ENCODE measurements around the gene SPEF1.
"Not testable (repeated sequence)": the region's sequence is repeated elsewhere in the genome, so short reads cannot be mapped to it uniquely, and the experiment has no call there.

Gene SPEF1

DNA sequence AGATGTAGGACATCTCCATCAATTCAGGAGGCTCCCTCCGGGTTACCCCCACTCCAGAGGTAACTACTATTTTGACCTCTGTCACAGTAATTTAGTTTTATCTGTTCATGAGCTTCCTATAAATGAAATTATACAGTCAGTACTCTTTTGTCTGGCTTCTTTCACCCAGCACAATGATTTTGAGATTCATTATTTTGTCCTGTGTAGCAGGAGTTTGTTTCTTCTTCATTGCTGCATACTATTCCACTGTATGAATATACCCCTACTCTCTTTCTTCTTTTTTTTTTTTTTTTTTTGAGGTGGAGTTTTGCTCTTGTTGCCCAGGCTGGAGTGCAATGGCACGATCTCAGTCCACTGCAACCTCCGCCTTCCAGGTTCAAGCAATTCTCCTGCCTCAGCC, 27.3 kb upstream of the SPEF1 start:
- no peak for DNase-seq

DNA sequence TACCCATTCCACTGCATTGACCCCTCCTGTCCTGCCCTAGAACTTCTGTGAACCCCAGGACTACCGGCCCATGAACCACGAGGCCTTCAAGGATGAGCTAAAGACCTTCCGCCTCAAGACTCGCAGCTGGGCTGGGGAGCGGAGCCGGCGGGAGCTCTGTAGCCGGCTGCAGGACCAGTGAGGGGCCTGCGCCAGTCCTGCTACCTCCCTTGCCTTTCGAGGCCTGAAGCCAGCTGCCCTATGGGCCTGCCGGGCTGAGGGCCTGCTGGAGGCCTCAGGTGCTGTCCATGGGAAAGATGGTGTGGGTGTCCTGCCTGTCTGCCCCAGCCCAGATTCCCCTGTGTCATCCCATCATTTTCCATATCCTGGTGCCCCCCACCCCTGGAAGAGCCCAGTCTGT, 23.5 kb upstream of the SPEF1 start:
- DNase-seq, result no peak

DNA sequence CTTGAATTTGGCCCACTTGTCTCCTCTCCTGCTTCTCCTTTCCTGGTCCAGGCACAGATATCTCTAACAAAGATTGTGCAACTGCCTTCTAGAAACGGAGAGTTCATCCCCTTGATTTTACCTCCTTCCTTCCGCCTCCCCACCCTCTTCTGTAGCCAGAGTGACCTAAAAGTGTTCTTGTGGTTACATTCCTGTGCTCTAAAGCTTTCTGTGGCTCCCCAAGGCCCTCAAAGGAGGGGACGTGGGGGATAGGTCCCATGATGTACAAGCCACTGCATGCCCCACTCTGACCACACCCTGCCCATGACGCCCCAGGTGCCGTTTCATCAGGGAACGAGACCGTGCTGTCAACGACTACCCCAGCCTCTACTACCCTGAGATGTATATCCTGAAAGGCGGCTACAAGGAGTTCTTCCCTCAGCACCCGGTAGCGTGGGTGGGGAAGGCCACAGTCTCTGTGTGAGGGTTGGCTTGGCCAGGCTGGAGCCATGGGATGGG, 23.1 kb upstream of the SPEF1 start:
- DNase-seq, result no peak

DNA sequence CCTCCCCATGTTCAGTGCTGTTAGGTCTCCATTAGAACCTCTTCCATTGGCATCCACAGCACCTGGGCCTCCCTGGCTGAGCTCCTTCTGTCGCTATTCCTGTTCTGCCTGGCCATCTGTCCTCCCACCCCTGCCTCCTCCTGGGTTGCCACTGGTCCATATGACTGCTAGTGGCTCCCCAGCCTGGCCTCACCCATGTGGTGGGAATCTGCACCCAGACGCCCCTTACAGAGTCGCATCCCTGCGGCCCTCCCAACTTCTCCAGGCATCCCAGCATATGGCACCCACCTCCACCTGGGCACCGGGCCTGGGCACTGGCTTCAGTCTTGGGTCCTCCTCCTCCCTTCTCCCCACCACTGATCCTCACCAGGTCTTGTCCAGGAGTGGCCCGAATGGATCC, 22.6 kb upstream of the SPEF1 start:
- DNase-seq, result no peak

DNA sequence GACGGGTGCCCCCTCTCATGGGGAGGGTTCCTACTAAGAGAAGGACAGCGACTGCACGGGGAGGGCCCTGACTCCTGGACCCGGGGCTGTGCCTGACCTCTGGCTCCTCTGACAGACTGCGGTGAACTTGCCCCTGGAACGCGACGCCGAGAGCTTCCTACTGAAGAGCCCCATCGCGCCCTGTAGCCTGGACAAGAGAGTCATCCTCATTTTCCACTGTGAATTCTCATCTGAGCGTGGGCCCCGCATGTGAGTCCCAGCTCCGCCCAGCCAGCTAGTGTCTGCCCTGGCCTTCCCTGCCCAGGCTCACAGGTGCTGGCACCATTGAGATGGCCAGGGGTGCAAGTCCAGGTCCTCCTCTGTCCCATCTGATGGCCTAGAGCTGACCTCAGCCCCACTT, 22.0 kb upstream of the SPEF1 start:
- DNase-seq, result no peak

DNA sequence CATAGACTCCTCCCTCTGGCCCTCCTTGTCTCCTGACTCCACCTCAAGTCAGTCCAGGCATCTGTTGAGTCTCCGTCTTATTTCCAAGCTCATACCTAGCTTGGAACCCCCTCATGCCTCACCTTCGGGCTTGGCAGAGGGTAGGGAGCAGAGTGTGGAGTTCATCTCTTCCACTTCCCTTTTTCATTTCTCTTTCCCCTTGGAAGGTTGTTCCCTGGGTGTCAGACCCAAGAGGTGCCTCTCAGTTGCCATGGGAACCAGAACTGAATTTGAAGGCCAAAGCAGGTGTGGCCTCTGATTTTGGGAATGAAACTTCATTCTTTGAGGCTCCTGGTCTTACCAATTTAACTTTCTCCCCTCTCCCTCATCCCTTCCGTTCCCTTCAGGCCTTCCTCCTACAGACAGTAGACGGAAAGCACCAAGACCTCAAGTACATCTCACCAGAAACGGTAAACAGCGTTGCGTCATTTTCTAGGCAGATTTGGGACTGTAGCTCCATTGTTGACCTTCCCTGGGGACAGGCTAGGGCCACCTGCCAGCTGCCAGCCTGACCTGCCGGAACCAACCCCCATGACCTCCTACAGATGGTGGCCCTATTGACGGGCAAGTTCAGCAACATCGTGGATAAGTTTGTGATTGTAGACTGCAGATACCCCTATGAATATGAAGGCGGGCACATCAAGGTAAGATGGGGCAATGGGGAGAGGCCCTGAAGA, 21.4 kb upstream of the SPEF1 start:
- DNase-seq, result no peak

DNA sequence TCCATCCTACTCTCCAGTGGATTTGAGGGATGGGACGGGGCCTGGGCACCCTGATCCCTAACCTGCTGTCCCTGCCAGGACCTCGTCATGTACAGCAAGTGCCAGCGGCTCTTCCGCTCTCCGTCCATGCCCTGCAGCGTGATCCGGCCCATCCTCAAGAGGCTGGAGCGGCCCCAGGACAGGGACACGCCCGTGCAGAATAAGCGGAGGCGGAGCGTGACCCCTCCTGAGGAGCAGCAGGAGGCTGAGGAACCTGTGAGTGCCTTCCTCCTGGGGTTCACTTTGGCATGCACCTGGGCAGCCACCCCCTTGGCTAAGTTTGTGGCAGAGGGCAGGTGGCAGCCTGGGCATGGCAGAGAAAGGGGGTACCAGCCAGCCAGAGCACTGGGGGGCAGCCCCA, 20.6 kb upstream of the SPEF1 start:
- no peak for DNase-seq

DNA sequence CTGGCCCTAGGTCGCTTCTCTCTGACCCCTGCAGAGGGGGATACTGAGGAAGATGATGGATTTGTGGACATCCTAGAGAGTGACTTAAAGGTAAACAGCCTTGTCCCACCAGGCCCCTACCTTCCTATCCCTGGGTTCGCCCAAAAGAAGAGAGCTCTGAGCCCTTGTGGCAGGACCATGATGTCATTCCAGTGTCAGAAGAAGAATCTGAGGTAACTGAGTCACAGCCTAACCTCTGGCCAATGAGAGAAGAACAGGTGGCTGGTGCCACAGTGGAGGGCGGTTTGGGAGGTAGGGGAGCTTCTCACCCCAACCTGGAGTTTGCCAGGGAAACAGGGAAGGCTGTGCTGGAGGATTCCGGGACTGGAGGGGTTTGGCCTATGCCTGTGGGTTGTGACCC, 20.1 kb upstream of the SPEF1 start:
- no peak for DNase-seq

DNA sequence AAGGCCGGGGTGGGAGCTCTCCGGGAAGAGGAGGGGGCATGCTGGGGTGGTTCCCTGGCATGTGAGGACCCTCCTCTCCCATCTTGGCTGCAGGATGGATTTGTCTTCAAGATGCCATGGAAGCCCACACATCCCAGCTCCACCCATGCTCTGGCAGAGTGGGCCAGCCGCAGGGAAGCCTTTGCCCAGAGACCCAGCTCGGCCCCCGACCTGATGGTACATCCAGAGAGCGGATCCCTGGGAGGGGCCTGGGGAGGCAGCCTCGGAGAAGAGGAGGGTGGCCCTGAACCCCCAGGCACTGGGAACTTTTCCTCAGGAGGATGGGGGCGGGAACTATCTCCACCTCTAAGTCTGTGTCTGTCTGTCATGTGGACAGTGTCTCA, 19.6 kb upstream of the SPEF1 start:
- DNase-seq, result no peak

DNA sequence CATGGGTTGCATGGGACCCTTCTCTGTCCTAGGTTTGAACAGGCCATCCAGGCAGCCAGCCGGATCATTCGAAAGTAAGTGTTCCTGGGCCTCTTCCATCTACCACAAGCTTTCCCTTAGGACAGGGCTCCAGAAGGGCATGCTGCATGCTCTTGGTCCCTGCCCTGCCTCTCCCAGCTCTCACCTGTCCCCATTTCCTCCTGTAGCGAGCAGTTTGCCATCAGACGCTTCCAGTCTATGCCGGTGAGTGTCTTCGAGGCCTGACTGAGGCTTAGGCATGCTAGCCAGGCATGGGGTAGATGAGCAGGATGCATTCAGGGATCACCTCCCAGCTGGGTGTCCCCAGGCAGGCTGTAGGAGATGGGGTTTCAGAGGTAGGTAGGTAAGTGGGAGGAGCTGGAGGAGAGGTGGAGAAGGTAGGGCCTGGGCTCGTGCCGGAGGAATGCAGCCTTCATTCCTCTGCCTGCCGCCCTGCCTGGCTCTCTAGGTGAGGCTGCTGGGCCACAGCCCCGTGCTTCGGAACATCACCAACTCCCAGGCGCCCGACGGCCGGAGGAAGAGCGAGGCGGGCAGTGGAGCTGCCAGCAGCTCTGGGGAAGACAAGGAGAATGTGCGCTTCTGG, 19.1 kb upstream of the SPEF1 start:
- no peak for DNase-seq

DNA sequence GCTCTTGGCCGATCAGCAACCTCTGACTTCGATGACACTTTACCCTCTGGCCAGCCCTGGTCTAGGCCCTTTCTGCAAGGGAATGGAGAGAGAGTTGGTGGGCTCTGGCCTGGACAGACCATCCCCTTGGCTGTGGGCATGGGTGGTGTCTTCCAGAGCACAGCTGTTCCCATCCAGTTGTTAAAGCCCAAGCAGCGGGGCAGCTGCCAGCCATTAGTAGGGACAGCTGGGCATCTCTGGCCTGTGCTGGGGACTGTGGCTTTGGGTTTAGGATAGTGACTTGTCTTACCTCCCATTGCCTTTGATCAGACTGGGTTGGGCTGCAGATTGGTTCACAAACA, 17.6 kb upstream of the SPEF1 start:
- no peak for DNase-seq

DNA sequence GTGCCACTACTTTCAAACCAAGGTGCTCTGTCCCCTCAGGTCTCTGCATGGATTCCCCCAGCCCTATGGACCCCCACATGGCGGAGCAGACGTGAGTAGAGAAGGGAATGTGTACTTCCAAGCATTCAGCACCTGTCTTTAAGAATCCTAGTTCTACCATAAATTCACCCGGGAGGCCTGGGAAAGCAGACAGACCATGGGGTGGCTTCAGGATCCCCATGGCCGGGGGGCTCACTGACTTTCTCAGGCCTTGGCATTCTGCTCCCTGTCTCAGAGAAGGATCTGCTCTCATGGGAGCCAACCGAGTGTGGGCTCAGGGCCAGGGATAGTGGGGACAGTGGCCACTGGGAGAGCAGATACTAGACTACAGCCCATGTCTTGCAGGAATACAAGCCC, 17.1 kb upstream of the SPEF1 start:
- DNase-seq, result no peak

DNA sequence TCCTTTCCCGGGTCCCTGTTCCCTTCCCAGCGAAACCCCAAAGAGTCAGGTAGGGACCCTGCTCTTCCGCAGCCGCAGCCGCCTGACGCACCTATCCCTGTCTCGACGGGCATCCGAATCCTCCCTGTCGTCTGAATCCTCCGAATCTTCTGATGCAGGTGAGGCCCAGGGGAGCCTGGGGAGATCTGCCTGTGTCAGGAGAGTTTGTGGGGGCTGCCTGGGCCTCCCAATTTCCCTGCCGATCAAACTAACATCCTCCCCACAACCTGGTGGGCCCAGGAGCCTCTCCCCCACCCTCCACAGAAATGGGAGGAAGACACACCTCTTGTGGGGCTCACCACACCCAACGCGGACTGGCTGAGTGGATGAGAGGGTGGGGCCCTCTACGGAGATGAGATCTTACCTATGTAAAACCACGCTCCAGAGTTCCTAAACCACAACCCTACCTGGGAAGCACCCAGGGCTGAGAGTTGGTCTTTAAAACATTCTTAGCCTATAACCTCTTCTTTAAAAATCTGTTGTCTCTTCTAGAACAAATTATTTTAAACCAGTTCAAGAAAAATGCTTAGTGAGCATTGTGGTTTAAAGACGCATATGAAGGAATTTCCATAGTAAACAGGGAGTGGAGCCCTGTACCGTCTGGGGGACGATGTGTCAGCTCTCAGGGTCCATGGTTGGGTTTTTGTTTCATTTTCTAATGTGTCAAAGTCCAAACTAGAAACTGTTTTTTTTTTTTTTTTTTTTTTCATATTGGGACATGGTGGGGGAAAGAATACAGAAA, 16.5 kb upstream of the SPEF1 start:
- DNase-seq, result peak in 3 of 5 experiments; percentile 36 to 86 (median 44)

DNA sequence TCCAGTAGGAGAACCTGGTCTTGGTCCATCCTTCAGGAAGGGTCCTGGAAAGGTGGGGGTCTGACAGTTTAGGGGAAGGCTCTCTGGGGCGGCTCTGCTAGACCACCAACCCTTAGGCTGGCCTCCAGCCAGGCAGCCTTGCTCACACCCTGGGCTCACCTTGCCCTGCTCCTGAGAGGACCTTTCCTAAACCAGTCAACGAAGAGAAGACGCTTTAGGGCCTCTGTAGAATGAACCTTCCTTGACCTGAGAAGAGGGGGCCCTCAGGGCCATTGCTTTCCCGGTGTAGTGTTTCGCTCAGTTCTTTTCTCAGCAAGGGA, 15.9 kb upstream of the SPEF1 start:
- DNase-seq, result no peak

DNA sequence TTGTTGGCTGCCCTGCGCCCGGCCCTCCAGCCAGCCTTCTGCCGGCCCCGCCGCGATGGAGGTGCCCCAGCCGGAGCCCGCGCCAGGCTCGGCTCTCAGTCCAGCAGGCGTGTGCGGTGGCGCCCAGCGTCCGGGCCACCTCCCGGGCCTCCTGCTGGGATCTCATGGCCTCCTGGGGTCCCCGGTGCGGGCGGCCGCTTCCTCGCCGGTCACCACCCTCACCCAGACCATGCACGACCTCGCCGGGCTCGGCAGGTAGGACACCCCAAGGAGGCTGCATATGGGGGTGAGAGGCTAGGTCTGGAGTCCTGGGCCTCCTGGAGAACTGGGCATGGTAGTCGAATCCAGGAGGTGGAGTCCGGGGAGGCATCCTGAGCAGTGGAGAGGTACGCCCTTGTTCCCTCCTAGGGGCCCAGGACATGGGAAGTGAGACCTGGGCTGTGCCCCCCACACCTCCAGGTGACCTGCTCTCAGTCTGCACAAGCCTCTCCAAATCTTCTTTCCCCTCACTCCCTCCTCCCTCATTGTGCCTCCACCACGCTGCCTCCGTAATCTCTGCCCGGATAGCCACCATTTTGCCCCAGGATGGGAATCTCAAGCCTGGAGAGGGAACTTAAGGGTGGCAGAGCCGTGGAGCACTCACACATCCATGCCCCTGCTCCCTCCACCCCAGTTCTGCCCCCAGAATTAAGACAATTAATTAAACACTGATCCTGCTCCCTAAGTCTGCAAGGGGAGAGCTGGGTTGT, 15.4 kb upstream of the SPEF1 start:
- no peak for DNase-seq

DNA sequence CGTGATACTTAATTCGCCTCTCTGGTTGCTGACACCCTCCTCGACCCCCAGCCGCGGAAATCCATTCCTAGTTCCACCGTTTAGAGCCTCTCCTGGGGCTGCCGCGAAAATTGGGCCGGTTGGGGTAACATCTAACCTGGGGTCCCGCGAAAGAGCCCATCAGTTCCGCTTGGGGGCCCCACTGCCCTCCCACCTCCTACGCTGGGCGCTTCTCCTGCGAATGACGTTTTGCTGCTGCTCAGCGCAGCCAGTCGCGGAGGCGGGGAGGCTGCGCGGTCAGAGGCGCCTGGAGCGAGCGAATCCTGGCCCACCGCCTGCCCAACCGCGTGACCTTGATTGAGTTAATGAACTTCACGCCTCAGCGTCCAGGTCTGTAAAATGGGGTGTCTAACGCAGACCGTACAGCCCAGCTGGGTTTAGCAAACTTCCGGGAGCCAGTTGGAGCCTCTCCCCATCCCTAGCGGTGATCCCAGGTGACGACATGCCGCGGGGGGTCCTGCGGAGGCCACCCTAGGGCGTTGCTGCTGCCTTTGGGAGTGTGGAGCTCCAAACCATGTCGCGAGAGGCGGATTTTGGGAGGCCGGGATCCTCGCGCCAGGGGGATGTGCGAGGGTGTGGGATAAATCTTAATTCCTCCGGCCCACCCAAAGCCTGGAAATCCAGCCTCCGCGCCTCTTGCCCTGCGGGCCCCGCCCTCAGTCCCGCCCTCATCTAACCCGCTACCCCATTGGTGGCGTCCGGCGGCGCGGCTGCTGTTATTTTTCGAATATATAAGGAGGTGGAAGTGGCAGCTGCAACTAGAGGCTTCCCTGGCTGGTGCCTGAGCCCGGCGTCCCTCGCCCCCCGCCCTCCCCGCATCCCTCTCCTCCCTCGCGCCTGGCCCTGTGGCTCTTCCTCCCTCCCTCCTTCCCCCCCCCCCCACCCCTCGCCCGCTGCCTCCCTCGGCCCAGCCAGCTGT, 14.5 kb upstream of the SPEF1 start, which contains the start of gene CDC25B:
TSS of gene CDC25B (plus strand) at position 800 of the 958 bp plus-strand sequence. CDS start 222 bp downstream, outside the sequence.
- DNase-seq, result peak; percentile 78 to 94 (median 85)

DNA sequence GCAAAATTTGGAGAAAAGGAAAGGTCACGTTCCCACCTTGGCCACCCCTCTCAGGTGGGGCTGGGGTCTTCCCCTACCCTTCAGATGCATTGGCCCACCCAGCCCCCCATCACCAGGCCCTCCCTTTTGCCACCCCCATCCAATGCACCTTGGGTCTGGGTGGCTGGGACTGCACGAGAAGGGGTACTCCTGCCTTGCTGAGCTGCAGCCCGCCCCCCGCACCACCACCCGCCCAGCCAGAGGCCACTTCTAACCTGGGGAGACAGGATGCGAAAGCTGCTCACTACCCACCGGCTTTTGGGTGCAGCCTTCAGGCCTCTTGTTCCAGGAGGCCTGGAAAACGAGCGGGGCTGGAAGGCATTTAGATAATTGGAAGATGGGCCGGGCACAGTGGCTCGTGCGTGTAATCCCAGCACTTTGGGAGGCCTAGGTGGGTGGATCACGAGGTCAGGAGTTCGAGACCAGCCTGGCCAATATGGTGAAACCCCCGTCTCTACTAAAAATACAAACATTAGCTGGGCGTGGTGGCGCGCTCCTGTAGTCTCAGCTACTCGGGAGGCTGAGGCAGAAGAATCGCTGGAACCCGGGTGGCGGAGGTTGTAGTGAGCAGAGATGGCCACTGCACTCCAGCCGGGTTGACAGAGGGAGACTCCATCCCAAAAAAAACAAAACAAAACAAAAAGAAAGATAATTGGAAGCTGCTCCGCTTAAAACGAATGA, 13.6 kb upstream of the SPEF1 start:
- no peak for DNase-seq

DNA sequence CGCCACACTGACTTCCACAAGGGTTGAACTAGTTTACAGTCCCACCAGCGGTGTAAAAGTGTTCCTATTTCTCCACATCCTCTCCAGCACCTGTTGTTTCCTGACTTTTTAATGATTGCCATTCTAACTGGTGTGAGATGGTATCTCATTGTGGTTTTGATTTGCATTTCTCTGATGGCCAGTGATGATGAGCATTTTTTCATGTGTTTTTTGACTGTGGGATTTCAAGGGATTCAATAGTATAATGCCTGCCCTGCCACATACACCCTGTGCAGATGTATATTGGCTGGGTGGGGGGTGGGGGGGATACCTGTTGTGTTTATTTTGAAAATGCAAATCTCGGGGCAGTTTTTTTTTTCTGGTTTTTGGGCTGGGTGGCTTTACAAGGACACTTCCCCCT, 12.9 kb upstream of the SPEF1 start:
- DNase-seq, result not testable (repeated sequence)

DNA sequence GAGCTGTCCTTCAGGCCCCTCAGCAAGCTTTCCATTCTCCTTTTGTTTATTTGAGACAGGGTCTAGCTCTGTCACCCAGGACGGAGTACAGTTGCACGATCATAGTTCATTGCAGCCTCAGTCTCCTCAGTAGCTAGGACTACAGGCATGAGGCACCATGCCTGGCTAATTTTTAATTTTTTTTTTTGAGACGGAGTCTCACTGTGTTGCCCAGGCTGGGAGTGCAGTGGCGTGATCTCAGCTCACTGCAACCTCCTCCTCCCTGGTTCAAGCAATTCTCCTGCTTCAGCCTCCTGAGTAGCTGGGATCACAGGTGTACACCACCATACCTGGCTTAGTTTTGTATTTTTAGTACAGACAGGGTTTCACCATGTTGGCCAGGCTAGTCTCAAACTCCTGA, 8.0 kb upstream of the SPEF1 start:
- not testable (repeated sequence) for DNase-seq

DNA sequence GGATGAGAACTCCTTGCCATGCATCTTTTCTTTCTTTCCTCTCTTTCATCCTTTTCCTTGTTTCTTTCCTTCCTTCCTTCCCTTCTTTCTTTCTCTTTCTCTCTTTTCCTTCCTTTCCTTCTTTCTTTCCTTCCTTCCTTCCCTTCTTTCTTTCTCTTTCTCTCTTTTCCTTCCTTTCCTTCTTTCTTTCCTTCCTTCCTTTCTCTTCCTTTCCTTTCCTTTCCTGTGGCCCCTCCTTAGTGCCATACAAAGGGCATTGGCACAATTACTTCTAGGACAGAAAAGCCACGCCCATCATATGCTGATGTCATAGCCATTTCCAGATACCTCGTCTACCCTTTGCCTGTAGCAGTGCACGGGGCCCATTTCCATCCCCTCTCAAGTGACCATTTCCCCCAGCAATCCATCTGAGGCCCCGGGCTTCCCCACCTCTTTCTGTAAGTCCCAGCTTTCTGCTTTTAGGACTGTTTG, 7.5 kb upstream of the SPEF1 start:
- DNase-seq, result peak in 1 of 5 experiments; percentile 35
